ENCODE data around the gene MORN4.

Gene MORN4

DNA sequence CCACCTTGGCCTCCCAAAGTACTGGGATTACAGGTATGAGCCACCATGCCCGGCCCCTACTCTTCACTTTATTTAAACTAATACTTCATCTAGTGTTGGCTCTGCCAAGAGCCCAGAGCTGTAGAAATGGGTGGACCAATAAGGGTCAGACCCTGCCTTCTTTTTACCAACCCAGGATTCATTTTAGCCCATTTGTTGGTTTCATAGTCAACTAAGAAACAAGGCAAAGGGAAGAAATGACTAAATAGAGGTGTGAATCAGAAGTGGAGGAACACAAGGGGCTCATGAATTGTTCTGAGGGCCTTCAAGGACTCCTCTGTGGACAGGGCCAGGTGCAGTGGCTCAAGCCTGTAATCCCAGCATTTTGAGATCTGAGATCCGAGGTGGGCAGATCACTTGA is 59.6 kb downstream of the MORN4 start:
- DNase-seq (ENCODE audit: low read depth in 2 of 2): no peak

DNA sequence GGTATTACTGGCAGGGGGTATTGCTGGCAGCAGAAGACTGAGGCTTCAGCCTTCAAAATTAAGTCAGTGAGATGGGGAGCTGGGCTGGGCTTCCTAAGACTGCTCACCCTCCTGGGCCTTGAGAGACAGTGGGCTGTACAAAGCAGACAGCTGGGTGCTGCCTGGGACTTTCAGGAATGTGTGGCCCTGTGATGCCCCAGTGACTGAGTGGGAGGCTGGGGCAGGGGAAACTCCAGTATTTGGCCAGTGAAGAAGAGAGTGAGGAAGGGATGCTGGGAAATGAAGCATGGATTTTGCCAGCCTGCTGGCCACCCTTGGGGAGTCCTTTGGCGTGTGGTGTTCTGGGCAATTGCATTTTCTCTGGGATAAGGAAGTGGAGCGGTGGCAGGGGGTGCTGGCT is 60.3 kb downstream of the MORN4 start:
- no peak for DNase-seq (ENCODE audit: low read depth in 2 of 2)

- peak; percentile 6 to 17 for DNase-seq (ENCODE audit: low read depth in 2 of 2)
These were observed 60.9 kb downstream of the MORN4 start, which contains the start of gene ANKRD2 for GRCh38 chr10:97572214-97572989. ANKRD2 (plus strand) TSS chr10:97572779; CDS start chr10:97572789, 10 bp downstream.

DNA sequence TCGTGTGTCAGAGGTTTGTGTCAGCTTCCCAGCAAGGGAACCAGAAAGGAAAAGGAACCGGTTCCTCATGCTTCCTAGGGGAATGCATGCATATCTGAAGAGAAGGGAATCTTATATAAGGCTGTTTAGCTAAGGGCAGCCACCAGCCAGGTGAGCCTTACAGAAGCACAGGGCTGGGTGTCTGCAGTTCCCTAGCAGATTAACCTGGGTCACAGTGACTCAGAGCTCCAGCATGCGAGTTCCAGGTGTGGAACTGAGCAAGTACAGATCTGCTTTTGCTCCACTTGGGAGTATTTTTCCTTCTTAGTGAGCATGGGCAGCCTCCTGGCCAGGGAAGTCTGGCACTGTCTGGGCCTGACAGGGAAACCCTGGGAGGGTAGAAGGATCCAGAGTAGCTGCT is 61.7 kb downstream of the MORN4 start:
- no peak for DNase-seq (ENCODE audit: low read depth in 2 of 2)

GRCh38 chr10:97570789-97571471 is 62.4 kb downstream of the MORN4 start:
- DNase-seq (ENCODE audit: low read depth in 2 of 2): no peak

GRCh38 chr10:97570146-97570788 is 63.0 kb downstream of the MORN4 start:
- DNase-seq (ENCODE audit: low read depth in 2 of 2): no peak

DNA sequence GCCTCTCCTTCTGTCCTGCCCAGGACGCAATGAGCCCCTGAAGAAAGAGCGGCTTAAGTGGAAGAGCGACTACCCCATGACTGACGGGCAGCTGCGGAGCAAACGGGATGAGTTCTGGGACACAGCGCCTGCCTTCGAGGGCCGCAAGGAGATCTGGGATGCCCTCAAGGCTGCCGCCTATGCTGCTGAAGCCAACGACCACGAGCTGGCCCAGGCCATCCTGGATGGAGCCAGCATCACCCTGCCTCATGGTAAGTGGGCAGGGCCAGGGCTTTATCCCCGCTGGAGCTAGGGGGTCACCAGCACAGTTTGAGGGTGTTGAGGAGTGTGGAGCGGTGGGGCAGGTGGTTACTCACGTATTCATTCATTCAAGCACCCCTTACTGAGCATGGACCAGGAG is 65.4 kb downstream of the MORN4 start:
- DNase-seq (ENCODE audit: low read depth in 2 of 2): no peak

DNA sequence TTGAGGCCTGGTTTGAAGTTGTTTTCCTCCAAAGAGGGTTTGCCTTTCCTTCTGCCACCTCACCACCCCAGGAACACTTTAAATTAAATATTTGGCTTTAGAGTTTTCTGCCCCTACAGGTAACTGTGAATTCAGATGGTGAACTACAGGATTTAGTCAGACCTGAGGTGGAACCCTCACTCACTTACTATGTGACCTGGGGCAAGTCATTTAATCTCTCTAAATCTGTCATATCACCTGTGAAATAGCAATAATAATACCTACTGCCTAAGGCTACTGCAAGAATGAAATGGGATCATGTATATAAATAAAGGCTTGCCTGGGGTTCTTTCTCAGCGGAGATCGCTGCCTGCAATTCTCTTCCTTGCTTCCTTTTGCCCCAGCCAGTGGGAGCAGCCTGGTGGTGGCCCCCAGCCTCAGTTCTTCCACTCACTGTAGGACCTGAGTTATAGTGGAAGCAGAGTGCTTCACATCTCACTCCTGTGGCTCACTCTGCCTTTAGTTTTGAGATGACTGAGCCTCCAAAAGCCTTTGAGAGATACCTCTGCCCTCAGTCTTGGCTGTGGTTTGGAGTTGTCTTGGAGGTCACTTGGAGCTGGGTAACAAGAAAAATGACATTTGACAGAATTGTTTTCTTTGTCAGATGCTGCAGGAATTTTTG is 66.8 kb downstream of the MORN4 start:
- DNase-seq (ENCODE audit: low read depth in 2 of 2): no peak

DNA sequence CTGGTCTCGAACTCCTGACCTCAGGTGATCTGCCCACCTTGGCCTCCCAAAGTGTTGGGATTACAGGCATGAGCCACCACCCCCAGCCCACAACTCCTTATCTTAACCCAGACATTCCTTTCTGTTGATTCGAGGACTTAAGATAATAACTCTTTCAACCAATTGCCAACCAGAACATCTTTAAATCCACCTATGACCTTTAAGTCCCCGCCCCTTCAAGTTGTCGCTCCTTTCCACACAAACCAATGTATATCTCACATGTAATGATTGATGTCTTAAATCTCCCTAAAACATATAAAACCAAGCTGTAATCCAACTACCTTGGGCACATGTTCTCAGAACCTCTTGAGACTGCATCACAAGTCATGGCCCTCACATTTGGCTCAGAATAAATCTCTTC is 68.5 kb downstream of the MORN4 start:
- DNase-seq (ENCODE audit: low read depth in 2 of 2): no peak
